ENCODE measurements around the gene TMEM170A. TPM values are rescaled to one million over a fixed set of nuclear protein-coding genes. Genes with fewer than 3 reads are reported as not detected.

The TMEM170A gene
- total RNA-seq, 1 experiment from 2014 or later = 45.6 TPM

DNA sequence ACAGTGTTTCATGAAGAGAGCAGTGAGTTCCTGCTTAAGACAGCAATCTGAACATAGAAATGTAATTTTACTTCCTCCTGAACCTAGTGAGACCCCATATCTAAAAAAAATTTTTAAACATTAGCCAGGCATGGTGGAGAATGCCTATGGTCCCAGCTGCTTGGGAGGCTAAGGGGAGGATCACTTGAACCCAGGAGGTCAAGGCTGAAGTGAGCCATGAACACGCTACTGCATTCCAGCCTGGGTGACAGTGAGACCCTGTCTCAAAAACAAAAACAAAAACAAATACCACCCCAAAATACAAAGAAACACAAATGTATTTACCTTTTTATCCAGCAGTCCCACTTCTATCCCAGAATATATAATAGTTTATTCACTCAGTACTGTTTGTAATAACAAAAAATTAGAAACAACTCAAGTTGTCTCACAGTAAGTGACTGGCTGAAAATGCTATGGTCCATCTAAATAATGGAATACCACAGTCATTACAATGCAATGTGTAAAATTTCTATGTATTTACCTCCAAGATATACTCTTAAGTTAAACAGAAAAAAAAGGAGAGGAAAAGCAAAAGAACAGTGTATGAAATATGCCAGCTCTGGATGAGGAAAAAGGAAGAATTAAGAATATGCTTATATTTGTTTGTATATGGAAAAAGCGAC lies 47.5 kb downstream of the TMEM170A start (continued):
- TF ChIP-seq NFATC4 (CRISPR knock-in tag; IDR thresholded peaks at IDR 0.05) = no peak

DNA sequence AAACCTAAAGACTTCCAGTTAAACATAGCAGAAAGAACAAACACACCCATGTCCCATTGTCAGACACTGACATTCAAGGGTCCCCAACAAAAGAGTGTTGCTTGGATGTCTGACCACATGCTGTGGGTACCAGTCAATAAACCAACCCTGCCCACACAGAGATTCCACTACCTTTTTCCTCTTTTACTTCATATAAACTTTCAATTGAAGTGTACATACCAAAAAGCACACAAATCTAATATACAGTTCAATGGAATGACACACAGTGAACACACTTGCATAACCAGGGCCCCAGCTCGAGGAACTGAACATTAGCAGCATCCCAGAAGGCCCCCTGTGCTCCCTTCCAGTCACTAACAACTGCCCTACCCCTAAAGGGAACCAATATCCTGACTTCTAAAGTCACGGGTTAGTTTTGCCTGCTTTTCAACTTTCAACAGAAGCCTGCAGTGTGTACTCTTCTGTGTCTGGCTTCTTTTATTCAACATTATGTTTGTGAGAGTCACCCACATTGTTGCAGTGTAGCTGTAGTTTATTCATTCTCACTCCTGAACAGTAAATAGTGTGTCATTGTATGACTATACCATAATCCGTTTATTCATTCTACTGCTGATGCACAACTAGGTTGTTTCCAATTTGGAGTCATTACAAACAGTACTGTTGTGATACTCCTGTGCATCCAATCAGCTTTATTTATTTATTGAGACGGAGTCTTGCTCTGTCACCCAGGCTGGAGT lies 49.2 kb downstream of the TMEM170A start:
- CTCF ChIA-PET = interaction anchor here (1.0 to 1.4 kb wide), 3 partner anchors 30 to 216 kb away, joined by 3 to 4 read pairs (median 3); partner anchors contain the start of gene TMEM170A
- H3K27ac Mint-ChIP-seq = peak overlapping the region; percentile 28

GRCh38 chr16:75413951-75414350 lies 50.5 kb downstream of the TMEM170A start:
- H3K27me3 Mint-ChIP-seq (ENCODE audit: low read depth) = no peaks in the 10 kb centered on the region
- peaks cover 29% of the 10 kb centered on the region for H3K36me3 Mint-ChIP-seq
- no peaks in the 10 kb centered on the region for H3K9me3 Mint-ChIP-seq
- DNase-seq (ENCODE audit: low spot score) = no peak
- CTCF ChIA-PET = no interaction called here
- no peak for ATAC-seq
- no peak overlapping the region for H3K27ac Mint-ChIP-seq
- no peak overlapping the region for H3K4me3 Mint-ChIP-seq
- peaks cover 27% of the 10 kb centered on the region for H3K4me1 Mint-ChIP-seq
- POLR2A ChIA-PET = no interaction called here
- TF ChIP-seq FOXK1 (CRISPR knock-in tag; IDR thresholded peaks at IDR 0.05) (no peak), ZBTB21 (CRISPR knock-in tag; IDR thresholded peaks at IDR 0.05; ENCODE audit: borderline replicate concordance) (no peak), MAX (CRISPR knock-in tag; IDR thresholded peaks at IDR 0.05) (no peak), PRDM15 (CRISPR knock-in tag; IDR thresholded peaks at IDR 0.05) (no peak), TCF7 (CRISPR knock-in tag; IDR thresholded peaks at IDR 0.05; ENCODE audit: low read depth) (no peak), NFE2L1 (CRISPR knock-in tag; IDR thresholded peaks at IDR 0.05) (no peak), MYBL2 (CRISPR knock-in tag; IDR thresholded peaks at IDR 0.05) (no peak), PRRX2 (CRISPR knock-in tag; IDR thresholded peaks at IDR 0.05) (no peak), GABPB1 (CRISPR knock-in tag; IDR thresholded peaks at IDR 0.05) (no peak), HMGXB4 (CRISPR knock-in tag; IDR thresholded peaks at IDR 0.05) (no peak)
- TF ChIP-seq, protein P1, sequence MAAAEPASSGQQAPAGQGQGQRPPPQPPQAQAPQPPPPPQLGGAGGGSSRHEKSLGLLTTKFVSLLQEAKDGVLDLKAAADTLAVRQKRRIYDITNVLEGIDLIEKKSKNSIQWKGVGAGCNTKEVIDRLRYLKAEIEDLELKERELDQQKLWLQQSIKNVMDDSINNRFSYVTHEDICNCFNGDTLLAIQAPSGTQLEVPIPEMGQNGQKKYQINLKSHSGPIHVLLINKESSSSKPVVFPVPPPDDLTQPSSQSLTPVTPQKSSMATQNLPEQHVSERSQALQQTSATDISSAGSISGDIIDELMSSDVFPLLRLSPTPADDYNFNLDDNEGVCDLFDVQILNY (CRISPR knock-in tag; IDR thresholded peaks at IDR 0.05) = no peak
- TF ChIP-seq, protein P2, sequence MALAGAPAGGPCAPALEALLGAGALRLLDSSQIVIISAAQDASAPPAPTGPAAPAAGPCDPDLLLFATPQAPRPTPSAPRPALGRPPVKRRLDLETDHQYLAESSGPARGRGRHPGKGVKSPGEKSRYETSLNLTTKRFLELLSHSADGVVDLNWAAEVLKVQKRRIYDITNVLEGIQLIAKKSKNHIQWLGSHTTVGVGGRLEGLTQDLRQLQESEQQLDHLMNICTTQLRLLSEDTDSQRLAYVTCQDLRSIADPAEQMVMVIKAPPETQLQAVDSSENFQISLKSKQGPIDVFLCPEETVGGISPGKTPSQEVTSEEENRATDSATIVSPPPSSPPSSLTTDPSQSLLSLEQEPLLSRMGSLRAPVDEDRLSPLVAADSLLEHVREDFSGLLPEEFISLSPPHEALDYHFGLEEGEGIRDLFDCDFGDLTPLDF (CRISPR knock-in tag; IDR thresholded peaks at IDR 0.05) = no peak
- TF ChIP-seq, protein P3, sequence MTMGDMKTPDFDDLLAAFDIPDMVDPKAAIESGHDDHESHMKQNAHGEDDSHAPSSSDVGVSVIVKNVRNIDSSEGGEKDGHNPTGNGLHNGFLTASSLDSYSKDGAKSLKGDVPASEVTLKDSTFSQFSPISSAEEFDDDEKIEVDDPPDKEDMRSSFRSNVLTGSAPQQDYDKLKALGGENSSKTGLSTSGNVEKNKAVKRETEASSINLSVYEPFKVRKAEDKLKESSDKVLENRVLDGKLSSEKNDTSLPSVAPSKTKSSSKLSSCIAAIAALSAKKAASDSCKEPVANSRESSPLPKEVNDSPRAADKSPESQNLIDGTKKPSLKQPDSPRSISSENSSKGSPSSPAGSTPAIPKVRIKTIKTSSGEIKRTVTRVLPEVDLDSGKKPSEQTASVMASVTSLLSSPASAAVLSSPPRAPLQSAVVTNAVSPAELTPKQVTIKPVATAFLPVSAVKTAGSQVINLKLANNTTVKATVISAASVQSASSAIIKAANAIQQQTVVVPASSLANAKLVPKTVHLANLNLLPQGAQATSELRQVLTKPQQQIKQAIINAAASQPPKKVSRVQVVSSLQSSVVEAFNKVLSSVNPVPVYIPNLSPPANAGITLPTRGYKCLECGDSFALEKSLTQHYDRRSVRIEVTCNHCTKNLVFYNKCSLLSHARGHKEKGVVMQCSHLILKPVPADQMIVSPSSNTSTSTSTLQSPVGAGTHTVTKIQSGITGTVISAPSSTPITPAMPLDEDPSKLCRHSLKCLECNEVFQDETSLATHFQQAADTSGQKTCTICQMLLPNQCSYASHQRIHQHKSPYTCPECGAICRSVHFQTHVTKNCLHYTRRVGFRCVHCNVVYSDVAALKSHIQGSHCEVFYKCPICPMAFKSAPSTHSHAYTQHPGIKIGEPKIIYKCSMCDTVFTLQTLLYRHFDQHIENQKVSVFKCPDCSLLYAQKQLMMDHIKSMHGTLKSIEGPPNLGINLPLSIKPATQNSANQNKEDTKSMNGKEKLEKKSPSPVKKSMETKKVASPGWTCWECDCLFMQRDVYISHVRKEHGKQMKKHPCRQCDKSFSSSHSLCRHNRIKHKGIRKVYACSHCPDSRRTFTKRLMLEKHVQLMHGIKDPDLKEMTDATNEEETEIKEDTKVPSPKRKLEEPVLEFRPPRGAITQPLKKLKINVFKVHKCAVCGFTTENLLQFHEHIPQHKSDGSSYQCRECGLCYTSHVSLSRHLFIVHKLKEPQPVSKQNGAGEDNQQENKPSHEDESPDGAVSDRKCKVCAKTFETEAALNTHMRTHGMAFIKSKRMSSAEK (CRISPR knock-in tag; IDR thresholded peaks at IDR 0.05; ENCODE audit: borderline replicate concordance) = no peak

More for the DNA sequence above, 49.2 kb downstream of the TMEM170A start:
- ATAC-seq (no peak), DNase-seq (ENCODE audit: low spot score) (no peak)
- Mint-ChIP-seq H3K9me3 (no peaks in the 10 kb centered on the region), H3K27me3 (ENCODE audit: low read depth) (no peaks in the 10 kb centered on the region), H3K4me3 (no peak overlapping the region), H3K4me1 (peaks cover 40% of the 10 kb centered on the region), H3K36me3 (peaks cover 25% of the 10 kb centered on the region)
- no peak for TF ChIP-seq ZBTB43 (CRISPR knock-in tag; IDR thresholded peaks at IDR 0.05)
- TF ChIP-seq RORB (CRISPR knock-in tag; IDR thresholded peaks at IDR 0.05) = no peak
- no peak for TF ChIP-seq CREB1 (CRISPR knock-in tag; IDR thresholded peaks at IDR 0.05)
- no peak for TF ChIP-seq SOX15 (CRISPR knock-in tag; IDR thresholded peaks at IDR 0.05)
- no peak for TF ChIP-seq MXD4 (CRISPR knock-in tag; IDR thresholded peaks at IDR 0.05; ENCODE audit: borderline replicate concordance)
- POLR2A ChIA-PET = no interaction called here

Measured in WTC11 (cell line).